Activated naive CD8-positive, alpha-beta T cell (primary cell): Measurements from ENCODE around the gene TBC1D3B.
"Not testable (repeated sequence)": the region's sequence is repeated elsewhere in the genome, so short reads cannot be mapped to it uniquely, and the experiment has no call there.

Source experiments
- H3K27ac Mint-ChIP-seq: one replicate; pipeline ENCODE4 v1.8.0; 2021; ENCODE audit warnings: mixed read lengths
- H3K27me3 Mint-ChIP-seq: one replicate; pipeline ENCODE4 v1.8.0; 2021; ENCODE audit warnings: mixed read lengths
- H3K36me3 Mint-ChIP-seq: one replicate; pipeline ENCODE4 v1.8.0; 2021; ENCODE audit warnings: mixed read lengths
- H3K4me1 Mint-ChIP-seq: one replicate; pipeline ENCODE4 v1.8.0; 2021; ENCODE audit warnings: low read depth, mixed read lengths
- H3K4me3 Mint-ChIP-seq: one replicate; pipeline ENCODE4 v1.8.0; 2021; ENCODE audit warnings: mild to moderate bottlenecking, mixed read lengths
- H3K9me3 Mint-ChIP-seq: one replicate; pipeline ENCODE4 v1.8.0; 2021; ENCODE audit warnings: low read depth, mixed read lengths

TBC1D3B gene

DNA sequence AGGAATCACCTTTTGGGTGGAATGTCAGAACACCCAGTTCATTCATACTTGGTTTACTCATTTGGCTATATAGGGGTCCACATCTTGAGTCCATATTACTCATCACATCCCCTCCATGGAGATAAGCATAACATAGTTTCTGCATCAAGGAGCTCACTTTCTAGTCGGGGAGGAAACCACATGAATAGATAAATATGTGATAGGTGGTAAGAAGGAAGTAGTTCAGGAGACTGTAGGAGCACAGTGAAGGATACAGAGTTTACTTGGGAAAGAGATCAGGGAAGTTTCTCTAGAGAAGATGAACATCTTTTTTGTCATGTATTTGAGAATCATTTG is 30.0 kb upstream of the TBC1D3B start:
- H3K4me3 Mint-ChIP-seq, H3K4me1 Mint-ChIP-seq, H3K27ac Mint-ChIP-seq, H3K36me3 Mint-ChIP-seq, H3K9me3 Mint-ChIP-seq: not testable (repeated sequence)
- H3K27me3 Mint-ChIP-seq = peaks cover 19% of the 10 kb centered on the region

DNA sequence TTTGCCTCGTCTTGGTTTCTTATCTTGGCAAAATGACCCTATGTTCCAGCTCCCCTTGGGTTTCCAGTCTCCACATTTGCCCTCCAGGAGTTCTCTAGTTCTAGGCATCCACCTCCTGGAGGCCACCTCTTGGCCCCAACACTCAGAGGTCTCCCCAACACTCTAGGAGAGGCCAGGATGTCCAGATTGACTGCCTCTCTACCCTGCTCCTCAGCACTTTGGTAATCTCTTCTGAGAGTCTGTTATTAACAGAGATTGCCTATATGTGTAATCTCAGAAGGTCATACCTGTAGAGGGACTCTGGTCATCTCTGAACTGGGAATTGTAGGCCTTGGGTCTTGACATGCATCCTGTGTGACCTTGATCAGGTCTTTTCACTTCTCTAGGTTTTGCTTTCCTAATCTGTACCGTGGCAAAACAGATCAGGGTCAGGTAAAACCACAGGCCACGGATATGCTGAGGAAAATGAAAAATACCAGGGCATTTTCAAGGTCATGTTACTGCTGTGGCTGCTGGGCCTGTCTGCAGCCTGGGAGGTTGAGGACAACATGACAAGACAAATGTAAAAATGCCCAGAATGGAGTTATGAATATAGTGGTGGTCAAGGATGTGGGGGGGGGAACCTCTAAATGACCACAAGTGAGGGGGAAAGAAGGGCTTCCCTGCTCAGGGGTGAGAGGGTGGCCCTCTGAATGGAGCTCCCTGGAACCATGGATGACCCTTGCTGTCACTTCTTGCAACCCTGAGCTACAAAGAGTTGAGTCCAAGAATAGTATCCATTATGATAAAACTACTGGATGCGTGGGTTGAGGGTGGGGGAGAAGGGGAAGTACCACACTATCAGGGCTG is 29.4 kb upstream of the TBC1D3B start:
- H3K27ac Mint-ChIP-seq = no peak overlapping the region
- no peak overlapping the region for H3K4me3 Mint-ChIP-seq
- H3K9me3 Mint-ChIP-seq = no peaks in the 10 kb centered on the region
- no peaks in the 10 kb centered on the region for H3K36me3 Mint-ChIP-seq
- no peaks in the 10 kb centered on the region for H3K4me1 Mint-ChIP-seq
- H3K27me3 Mint-ChIP-seq = peaks cover 19% of the 10 kb centered on the region

- Mint-ChIP-seq H3K4me3 (no peak overlapping the region), H3K36me3 (no peaks in the 10 kb centered on the region), H3K9me3 (no peaks in the 10 kb centered on the region), H3K4me1 (no peaks in the 10 kb centered on the region), H3K27ac (no peak overlapping the region), H3K27me3 (peaks cover 18% of the 10 kb centered on the region)
Observed at GRCh38 chr17:36204724-36205500, 28.5 kb upstream of the TBC1D3B start.

DNA sequence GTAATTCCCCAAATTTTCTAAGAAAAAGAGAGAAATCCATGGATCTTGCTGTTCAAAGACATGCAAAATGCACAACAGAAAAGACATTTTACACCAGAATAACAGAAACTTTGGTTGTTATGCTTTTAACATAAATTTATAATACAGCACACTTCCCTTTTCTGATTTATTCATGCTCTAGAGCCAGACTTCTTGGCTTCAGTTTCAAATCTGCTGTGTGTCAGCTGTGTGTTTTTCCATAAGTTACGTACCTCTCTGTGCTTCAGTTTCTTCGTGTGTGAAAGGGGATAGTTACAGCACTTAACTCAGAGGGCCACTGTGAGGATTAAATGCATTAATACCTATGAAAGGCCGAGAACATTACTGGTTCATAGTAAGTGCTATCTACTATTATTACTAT is 26.9 kb upstream of the TBC1D3B start:
- H3K4me1 Mint-ChIP-seq = peaks cover 3% of the 10 kb centered on the region
- no peak overlapping the region for H3K27ac Mint-ChIP-seq
- peaks cover 19% of the 10 kb centered on the region for H3K27me3 Mint-ChIP-seq
- no peaks in the 10 kb centered on the region for H3K36me3 Mint-ChIP-seq
- H3K4me3 Mint-ChIP-seq = no peak overlapping the region
- no peaks in the 10 kb centered on the region for H3K9me3 Mint-ChIP-seq

GRCh38 chr17:36201506-36201905 is 25.1 kb upstream of the TBC1D3B start:
- H3K27ac Mint-ChIP-seq, H3K36me3 Mint-ChIP-seq, H3K9me3 Mint-ChIP-seq, H3K4me3 Mint-ChIP-seq, H3K4me1 Mint-ChIP-seq: not testable (repeated sequence)
- H3K27me3 Mint-ChIP-seq = peaks cover 12% of the 10 kb centered on the region

DNA sequence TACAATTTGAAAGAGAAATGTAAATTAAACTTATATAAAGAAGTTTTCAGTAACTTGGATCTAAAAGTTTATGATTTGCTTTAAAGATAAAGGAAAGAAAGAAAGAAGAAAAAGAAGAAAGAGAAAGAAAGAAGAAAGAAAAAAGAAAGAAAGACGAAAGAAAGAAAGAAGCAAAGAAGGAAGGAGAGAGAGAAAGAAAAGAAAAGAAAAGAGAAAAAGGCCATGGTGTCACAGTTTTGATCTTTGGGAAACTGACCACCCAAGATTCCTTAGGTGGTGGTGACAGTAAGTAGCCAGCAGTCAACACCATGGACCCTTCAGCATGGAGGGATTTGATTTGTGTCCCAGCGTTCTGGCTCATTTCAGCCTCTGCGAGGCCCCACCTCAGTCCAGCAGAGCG is 24.7 kb upstream of the TBC1D3B start:
- not testable (repeated sequence) for H3K9me3 Mint-ChIP-seq, H3K36me3 Mint-ChIP-seq, H3K4me3 Mint-ChIP-seq, H3K27ac Mint-ChIP-seq, H3K4me1 Mint-ChIP-seq
- H3K27me3 Mint-ChIP-seq = peaks cover 11% of the 10 kb centered on the region

- no peaks in the 10 kb centered on the region for H3K36me3 Mint-ChIP-seq
- peaks cover 14% of the 10 kb centered on the region for H3K27me3 Mint-ChIP-seq
- H3K4me3 Mint-ChIP-seq = no peak overlapping the region
- peaks cover 6% of the 10 kb centered on the region for H3K4me1 Mint-ChIP-seq
- H3K27ac Mint-ChIP-seq = no peak overlapping the region
- no peaks in the 10 kb centered on the region for H3K9me3 Mint-ChIP-seq
Observed at GRCh38 chr17:36198831-36199465, 22.5 kb upstream of the TBC1D3B start.

GRCh38 chr17:36197387-36197703 is 20.9 kb upstream of the TBC1D3B start:
- Mint-ChIP-seq H3K27ac (no peak overlapping the region), H3K36me3 (no peaks in the 10 kb centered on the region), H3K4me3 (no peak overlapping the region), H3K4me1 (peaks cover 6% of the 10 kb centered on the region), H3K27me3 (peaks cover 14% of the 10 kb centered on the region), H3K9me3 (no peaks in the 10 kb centered on the region)

GRCh38 chr17:36196131-36196486 is 19.7 kb upstream of the TBC1D3B start:
- no peak overlapping the region for H3K27ac Mint-ChIP-seq
- peaks cover 8% of the 10 kb centered on the region for H3K4me1 Mint-ChIP-seq
- H3K27me3 Mint-ChIP-seq = peaks cover 18% of the 10 kb centered on the region

DNA sequence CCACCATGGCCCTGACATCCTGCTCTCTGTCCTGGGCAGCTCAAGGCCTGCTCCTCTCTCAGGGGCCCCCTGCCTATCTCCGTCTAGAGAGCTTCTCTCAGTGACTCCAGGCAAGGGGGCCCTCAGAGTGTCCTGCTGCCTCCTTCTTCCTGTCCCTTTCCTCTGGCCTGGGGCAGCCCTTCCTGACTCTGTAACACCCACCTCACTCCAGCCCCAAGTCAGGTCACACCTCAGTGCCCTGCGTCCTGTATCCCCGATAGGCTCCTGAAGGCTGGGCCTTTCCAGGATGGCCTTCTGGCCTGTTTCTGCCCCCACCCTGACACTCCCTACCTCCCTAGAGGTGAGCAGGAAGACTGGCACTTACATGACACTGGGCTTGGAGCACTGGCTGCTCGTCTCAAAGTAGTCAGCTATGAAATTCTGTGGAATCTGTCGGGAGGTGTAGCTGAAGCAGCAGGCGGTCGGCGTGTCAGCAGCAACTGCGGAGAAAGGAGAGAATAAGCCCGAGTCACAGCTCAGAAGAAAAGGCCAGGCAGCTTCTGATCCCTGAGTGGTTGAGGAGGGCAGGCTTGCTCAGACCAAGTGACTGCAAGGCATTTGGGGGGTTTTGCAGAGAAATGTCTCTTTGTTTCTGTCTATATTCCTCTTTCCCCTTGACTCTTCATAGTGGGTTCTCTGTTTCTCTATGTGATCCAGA is 19.1 kb upstream of the TBC1D3B start:
- H3K27ac Mint-ChIP-seq = no peak overlapping the region
- peaks cover 20% of the 10 kb centered on the region for H3K27me3 Mint-ChIP-seq
- peaks cover 8% of the 10 kb centered on the region for H3K4me1 Mint-ChIP-seq
- no peak overlapping the region for H3K4me3 Mint-ChIP-seq
- no peaks in the 10 kb centered on the region for H3K9me3 Mint-ChIP-seq
- no peaks in the 10 kb centered on the region for H3K36me3 Mint-ChIP-seq

More at GRCh38 chr17:36196131-36196486, 19.7 kb upstream of the TBC1D3B start:
- Mint-ChIP-seq H3K9me3 (no peaks in the 10 kb centered on the region), H3K4me3 (no peak overlapping the region), H3K36me3 (no peaks in the 10 kb centered on the region)

DNA sequence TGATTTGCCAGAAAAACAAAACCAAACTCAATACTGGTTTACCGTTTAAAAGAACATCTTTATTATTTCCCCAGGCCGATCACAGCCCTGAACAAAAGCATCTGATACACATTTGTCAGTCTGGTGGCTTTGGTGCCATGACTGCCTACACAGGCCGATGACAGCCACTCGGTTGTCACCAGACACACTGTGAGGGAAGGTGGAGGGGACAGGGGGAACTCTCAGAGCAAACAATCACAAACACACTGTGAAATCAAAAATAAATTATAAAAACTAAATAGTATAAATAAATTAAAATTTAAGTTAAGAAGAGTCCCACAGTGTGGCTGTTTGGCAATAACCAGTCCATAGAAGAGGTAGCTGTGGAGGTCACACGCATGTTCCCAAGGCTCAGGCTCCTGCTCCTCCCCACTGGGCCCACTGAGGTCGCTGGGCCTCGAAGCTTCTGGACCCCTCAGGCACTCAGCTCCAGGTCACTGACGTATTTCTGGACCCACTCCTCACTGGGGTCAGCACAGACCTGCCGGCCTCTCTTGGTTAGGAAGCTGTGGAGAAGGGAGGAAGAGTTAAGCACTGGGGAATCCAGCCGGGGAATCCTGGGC is 18.5 kb upstream of the TBC1D3B start:
- H3K27me3 Mint-ChIP-seq = peaks cover 20% of the 10 kb centered on the region
- H3K27ac Mint-ChIP-seq, H3K9me3 Mint-ChIP-seq, H3K4me3 Mint-ChIP-seq, H3K36me3 Mint-ChIP-seq, H3K4me1 Mint-ChIP-seq: not testable (repeated sequence)

DNA sequence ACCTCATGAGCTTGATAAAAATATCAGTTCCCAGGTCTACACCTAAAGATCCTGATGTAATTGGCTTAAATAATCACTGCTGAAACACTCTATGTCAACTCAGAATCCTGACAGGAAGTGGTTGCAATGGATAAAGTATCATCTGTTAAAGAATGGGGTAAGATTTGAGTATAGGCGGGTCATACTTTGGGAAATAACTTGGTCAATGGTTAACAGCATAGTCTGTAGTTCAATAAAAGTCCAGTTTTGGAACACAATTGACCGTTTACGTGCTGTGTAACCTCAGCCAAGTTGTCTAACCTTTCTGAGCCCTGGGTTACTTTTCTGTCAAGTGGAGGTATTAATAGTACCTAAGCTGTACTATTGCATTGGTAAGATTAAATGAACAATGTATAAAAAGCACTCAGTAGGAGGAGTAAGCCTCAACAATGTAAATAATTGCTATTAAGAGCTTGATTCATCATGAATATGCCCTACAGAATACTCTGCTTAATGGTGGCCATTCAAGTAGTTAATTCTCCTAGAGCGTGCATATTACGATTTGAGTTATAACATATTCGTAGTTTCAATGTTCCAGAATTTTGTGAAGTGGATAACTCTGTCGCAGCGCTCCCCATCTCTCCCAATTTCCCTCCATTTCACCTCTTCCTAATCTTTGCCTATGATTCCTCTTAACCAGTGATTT is 17.9 kb upstream of the TBC1D3B start:
- not testable (repeated sequence) for H3K4me1 Mint-ChIP-seq, H3K4me3 Mint-ChIP-seq, H3K9me3 Mint-ChIP-seq, H3K36me3 Mint-ChIP-seq, H3K27ac Mint-ChIP-seq
- peaks cover 21% of the 10 kb centered on the region for H3K27me3 Mint-ChIP-seq

GRCh38 chr17:36193216-36193775 is 16.9 kb upstream of the TBC1D3B start:
- H3K27ac Mint-ChIP-seq = no peak overlapping the region
- H3K36me3 Mint-ChIP-seq = no peaks in the 10 kb centered on the region
- H3K4me3 Mint-ChIP-seq = no peak overlapping the region
- peaks cover 9% of the 10 kb centered on the region for H3K4me1 Mint-ChIP-seq
- no peaks in the 10 kb centered on the region for H3K9me3 Mint-ChIP-seq
- peaks cover 19% of the 10 kb centered on the region for H3K27me3 Mint-ChIP-seq
